Coronary artery (tissue), 2 donors: ENCODE results near the gene PM20D1.

Source experiments
- DNase-seq: peaks from one replicate; pipeline ENCODE4 v3.0.0-alpha.2; 2017; ENCODE audit warnings: low spot score
- H3K27ac ChIP-seq, 2 donors: fragments of 200-600 bp; sonication (generic); one replicate each; pipeline ENCODE4 v1.5.1; 2016 to 2019
- H3K4me3 ChIP-seq: fragments of 200-600 bp; sonication (generic); 2 replicates; pipeline ENCODE4 v1.5.1; 2016; ENCODE audit warnings: mild to moderate bottlenecking, moderate library complexity
- CTCF ChIP-seq: fragments of 200-600 bp; sonication (generic); IDR thresholded peaks from one replicate; pipeline ENCODE4 v1.5.1; 2019; ENCODE audit warnings: antibody characterized with exemption

PM20D1 gene

DNA sequence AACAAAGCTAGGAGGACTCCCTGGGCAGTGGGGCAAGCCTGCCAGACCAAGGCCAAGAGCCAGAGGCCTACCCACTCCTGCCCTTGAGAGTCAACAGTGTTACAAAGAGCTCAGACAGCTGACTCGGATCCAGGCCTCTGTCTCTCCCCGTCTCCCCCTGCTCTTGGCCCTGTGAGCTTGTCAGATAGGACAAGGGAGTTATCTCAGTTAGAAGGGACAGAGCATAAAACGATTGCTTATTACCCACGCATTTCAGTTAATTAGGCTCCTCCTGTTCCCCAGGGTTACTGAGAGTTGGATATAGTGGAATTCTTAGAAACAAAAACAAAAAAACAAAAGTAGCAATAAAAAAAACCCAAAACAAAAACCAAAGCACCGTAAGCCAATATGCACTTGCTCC lies 38.3 kb downstream of the PM20D1 start:
- no peak for DNase-seq
- no peak for TF ChIP-seq CTCF
- peak overlapping the region; percentile 85 for H3K4me3 ChIP-seq
- peak overlapping the region; percentile 83 to 92 for H3K27ac ChIP-seq

DNA sequence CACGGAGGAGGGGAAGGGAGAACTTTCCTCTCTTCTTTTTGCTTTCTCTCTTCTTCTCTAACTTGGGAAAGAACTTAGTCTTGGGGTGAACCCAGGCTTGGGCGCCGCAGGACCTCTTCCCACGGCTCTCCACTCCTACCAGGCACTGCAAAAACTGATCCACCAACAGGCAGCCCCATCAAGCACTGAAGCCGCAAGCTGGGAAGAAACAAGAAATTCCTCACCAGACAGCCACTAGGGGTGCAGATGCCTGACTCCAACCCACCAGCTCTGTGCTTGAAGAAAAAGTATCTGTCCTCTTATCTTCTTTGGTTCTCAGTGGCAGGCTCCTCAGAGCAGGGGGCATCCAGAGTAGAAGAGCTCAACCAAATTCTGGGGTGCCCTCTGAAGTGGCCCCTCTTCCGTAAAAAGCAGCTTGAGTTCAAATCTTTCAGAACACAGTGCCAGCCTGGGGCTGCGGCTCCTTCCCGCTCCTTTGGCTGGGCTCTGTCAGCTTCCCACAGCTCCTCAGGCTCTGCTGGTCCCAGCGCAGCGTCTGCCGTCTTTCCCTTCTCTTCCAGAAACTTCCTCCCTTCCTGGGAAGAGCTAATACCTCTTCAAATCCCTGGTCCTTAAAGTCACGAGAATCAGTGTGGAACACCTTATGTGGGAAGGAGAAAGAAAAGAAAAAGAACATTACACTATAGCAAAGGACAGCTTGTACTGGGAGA lies 39.3 kb downstream of the PM20D1 start:
- Histone ChIP-seq H3K27ac (peak overlapping the region in 1 of 2 donors; percentile 92), H3K4me3 (peak overlapping the region; percentile 85)
- no peak for DNase-seq
- no peak for TF ChIP-seq CTCF

DNA sequence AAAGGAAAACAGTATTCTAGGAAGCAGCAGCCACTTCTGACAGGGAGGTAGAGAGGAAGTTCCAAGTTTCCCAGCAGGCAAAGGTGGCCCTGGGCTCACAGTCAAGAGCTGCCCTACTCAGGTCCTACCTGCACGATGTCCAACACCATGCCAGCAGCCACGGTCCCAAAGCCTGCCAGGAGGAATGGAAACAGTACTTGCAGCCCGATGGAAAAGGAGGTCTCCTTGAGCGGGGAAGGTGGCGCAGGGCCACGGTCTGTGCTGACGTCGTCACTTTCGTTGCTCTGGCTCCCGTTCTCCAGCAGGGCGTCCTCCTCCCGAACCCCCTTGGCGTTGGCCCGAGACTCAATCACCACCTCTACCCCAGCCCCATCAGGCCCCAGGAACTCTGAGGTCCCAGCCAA lies 40.0 kb downstream of the PM20D1 start:
- no peak for TF ChIP-seq CTCF
- no peak overlapping the region for H3K27ac ChIP-seq
- DNase-seq, result no peak
- H3K4me3 ChIP-seq, result peak overlapping the region; percentile 38

- Histone ChIP-seq H3K4me3 (peak overlapping the region; percentile 38), H3K27ac (no peak overlapping the region)
- no peak for TF ChIP-seq CTCF
- DNase-seq, result no peak
Measured at GRCh38 chr1:205809469-205809868, 40.5 kb downstream of the PM20D1 start.

DNA sequence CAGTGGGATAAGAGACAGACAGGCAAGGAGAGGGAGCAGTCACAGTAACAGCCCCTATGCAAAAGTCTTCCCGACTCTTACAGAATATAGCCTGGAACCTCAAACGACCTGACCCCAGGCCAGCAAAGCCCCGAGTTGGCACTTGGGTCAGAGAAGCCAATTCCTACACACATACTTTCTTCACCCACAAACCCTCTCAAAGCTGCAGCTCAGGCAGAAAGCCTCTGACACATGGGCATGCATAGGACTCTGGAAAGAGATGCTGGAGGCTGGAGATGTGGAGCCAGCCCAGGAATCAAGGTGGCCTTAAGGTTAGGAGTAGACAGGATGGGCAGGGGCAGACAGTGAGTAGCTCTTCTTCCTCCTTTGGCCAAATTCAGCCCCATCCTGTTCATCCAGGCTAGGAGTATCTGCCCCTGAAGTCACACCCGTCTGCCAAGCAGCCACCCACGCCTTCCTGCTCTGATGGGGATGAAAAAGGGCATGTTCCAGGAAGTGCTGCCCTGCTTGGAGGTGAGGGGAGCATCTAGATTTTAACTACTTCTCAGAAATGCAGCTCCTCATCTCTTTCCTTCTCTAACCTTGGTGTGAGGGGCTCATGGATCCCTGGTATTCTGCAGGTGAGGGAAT lies 44.7 kb downstream of the PM20D1 start:
- Histone ChIP-seq H3K27ac (no peak overlapping the region), H3K4me3 (no peak overlapping the region)
- TF ChIP-seq CTCF, result no peak
- no peak for DNase-seq

GRCh38 chr1:205804605-205805004 lies 45.3 kb downstream of the PM20D1 start:
- no peak for TF ChIP-seq CTCF
- H3K4me3 ChIP-seq, result no peak overlapping the region
- DNase-seq, result no peak
- H3K27ac ChIP-seq, result no peak overlapping the region

- no peak for DNase-seq
Measured at GRCh38 chr1:205803986-205804385, 45.9 kb downstream of the PM20D1 start.

More at GRCh38 chr1:205803986-205804385, 45.9 kb downstream of the PM20D1 start:
- no peak overlapping the region for H3K27ac ChIP-seq
- H3K4me3 ChIP-seq, result no peak overlapping the region
- TF ChIP-seq CTCF, result no peak
